Measurements from ENCODE around the gene RAB31.

GRCh38 chr18:9741406-9741792 is 33.3 kb downstream of the RAB31 start:
- TF ChIP-seq CTCF (IDR thresholded peaks at IDR 0.05) (no peak), POLR2A (IDR thresholded peaks at IDR 0.05) (no peak)

All from testis (tissue), 2 donors.